GM12891 (cell line): Measurements from ENCODE around the gene SNX30.

Source experiments
- PAX5 ChIP-seq: IDR thresholded peaks from 2 replicates; pipeline ENCODE4 v1.6.1; 2011; ENCODE audit warnings: low read length, moderate library complexity, mild to moderate bottlenecking; ENCODE audit not compliant: insufficient read depth, severe bottlenecking
- POLR2A ChIP-seq: IDR thresholded peaks from 2 replicates; pipeline ENCODE4 v1.6.1; 2011; ENCODE audit warnings: low read depth, low read length, control low read depth
- POLR2AphosphoS5 ChIP-seq: IDR thresholded peaks from 2 replicates; pipeline ENCODE4 v1.6.1; 2011; ENCODE audit warnings: low read depth, low read length, control low read depth
- POU2F2 ChIP-seq: IDR thresholded peaks from 2 replicates; pipeline ENCODE4 v1.6.1; 2011; ENCODE audit warnings: low read depth, mild to moderate bottlenecking, control low read depth, low read length, moderate library complexity
- SPI1 ChIP-seq: IDR thresholded peaks from 2 replicates; pipeline ENCODE4 v1.6.1; 2011; ENCODE audit warnings: low read depth, low read length, control low read depth
- TAF1 ChIP-seq: IDR thresholded peaks from 2 replicates; pipeline ENCODE4 v1.6.1; 2011; ENCODE audit warnings: low read depth, low read length, control low read depth

DNA sequence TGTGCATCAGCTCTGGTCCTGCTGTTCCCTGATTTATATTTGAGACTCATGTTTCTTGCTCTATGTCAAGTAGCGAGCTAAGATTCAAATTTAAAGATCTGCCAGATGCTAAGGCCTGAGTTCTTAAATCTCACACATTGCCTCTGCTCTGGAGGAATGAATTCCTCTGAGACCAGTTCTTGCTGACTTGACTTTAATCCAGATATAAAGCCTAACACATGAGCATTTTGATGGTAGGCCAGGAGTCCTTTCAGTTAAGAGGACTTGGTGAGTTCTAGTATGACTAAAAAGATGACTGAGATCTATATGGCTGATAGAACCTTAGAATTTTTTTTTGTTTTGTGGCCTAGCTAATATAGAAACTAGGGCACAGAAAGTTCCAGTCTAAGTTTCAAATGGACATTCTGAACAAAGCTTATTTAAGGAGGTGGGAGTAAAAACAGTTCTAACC, 31.3 kb upstream of the SNX30 start:
- no peak for TF ChIP-seq POLR2A
- TF ChIP-seq TAF1, result no peak
- no peak for TF ChIP-seq POLR2AphosphoS5
- TF ChIP-seq PAX5, result no peak
- TF ChIP-seq SPI1, result no peak
- no peak for TF ChIP-seq POU2F2
